Measurements from ENCODE around the gene RRH.
"Not testable (repeated sequence)": the region's sequence is repeated elsewhere in the genome, so short reads cannot be mapped to it uniquely, and the experiment has no call there.

The RRH gene, protein sequence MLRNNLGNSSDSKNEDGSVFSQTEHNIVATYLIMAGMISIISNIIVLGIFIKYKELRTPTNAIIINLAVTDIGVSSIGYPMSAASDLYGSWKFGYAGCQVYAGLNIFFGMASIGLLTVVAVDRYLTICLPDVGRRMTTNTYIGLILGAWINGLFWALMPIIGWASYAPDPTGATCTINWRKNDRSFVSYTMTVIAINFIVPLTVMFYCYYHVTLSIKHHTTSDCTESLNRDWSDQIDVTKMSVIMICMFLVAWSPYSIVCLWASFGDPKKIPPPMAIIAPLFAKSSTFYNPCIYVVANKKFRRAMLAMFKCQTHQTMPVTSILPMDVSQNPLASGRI

DNA sequence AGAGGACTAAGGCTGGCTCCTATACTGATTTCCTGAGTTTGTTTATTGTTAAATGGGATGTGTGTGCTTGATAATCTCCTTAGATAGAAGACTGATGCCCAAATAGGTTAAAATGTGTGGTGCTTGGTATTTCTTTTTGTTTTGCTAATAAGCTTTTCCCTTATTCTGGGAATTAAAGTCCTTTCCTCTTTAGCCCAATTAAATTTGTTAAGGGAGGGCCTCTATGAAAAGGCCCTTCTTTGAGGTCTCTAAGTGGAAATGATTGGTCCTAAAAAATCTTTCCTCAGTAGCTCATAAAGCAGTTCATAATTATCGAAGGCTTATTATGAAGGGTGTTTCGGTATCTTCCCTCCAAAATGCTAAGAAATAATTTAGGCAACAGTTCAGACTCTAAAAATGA is at the start of gene RRH:
TSS of gene RRH (plus strand) at position 301 of the 400 bp plus-strand sequence. CDS start at position 357, 56 bp downstream.
- no peaks in the 10 kb centered on the region for H3K4me1 ChIP-seq (ENCODE audit: control insufficient read depth, insufficient read depth, low read length)
- no peak within 1 kb of the TSS for H3K27ac ChIP-seq (ENCODE audit: low read length)
- no peaks in the 10 kb centered on the region for H3K9me3 ChIP-seq (ENCODE audit: control insufficient read depth in 2 of 2, low read length in 2 of 2)
- peaks cover 3 to 11% of the 10 kb centered on the region in 2 donors for H3K36me3 ChIP-seq (ENCODE audit: control insufficient read depth in 2 of 2, insufficient read depth in 2 of 2, low read length in 2 of 2)
- no peak within 1 kb of the TSS for H3K4me3 ChIP-seq (ENCODE audit: low read length in 2 of 2)
- no peak within 1 kb of the TSS for H3K9ac ChIP-seq (ENCODE audit: low read length in 2 of 2)
- H3K27me3 ChIP-seq (ENCODE audit: control insufficient read depth in 1 of 2, insufficient read depth in 2 of 2, low read length in 2 of 2) = no peaks in the 10 kb centered on the region

DNA sequence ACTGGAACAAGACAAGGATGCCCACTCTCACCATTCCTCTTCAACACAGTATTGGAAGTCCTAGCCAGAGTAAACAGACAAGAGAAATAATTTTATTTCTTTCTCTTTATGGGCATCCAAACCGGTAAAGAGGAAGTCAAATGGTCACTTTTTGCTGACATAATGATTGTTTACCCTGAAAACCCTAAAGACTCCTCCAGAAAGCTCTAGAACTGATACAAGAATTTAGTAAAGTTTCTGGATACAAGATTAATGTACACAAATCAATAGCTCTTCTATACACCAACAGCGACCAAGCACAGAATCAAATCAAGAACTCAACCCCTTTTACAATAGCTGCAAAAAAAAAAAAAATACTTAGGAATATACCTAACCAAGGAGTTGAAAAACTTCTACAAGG is 45.7 kb upstream of the RRH start:
- not testable (repeated sequence) for H3K4me3 ChIP-seq (ENCODE audit: low read length in 2 of 2); H3K9me3 ChIP-seq (ENCODE audit: control insufficient read depth in 2 of 2, low read length in 2 of 2); H3K27ac ChIP-seq (ENCODE audit: low read length); H3K27me3 ChIP-seq (ENCODE audit: control insufficient read depth in 1 of 2, insufficient read depth in 2 of 2, low read length in 2 of 2); H3K4me1 ChIP-seq (ENCODE audit: control insufficient read depth, insufficient read depth, low read length); H3K9ac ChIP-seq (ENCODE audit: low read length in 2 of 2); H3K36me3 ChIP-seq (ENCODE audit: control insufficient read depth in 2 of 2, insufficient read depth in 2 of 2, low read length in 2 of 2)

DNA sequence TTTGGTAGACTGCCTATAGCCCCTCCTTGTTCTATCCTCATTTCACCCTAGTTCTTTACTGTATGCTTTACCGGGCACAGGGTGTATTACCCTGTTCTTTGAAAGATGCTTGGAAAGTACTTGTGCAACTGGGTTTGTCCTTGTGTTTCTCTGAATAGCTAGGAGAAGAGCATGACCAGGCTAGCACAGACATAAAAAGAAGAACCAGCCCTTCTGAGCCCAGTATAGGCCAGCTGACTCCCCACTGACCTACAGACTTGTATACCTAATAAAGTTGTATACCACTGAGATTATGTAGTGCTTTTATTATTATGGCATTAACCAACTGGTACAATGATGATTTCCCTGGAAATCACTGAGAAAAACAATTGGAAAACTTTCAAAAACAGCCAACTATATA is 40.9 kb upstream of the RRH start:
- Histone ChIP-seq H3K4me3 (ENCODE audit: low read length in 2 of 2) (no peak overlapping the region), H3K4me1 (ENCODE audit: control insufficient read depth, insufficient read depth, low read length) (no peaks in the 10 kb centered on the region), H3K9ac (ENCODE audit: low read length in 2 of 2) (no peak overlapping the region), H3K9me3 (ENCODE audit: control insufficient read depth in 2 of 2, low read length in 2 of 2) (no peaks in the 10 kb centered on the region), H3K27me3 (ENCODE audit: control insufficient read depth in 1 of 2, insufficient read depth in 2 of 2, low read length in 2 of 2) (no peaks in the 10 kb centered on the region), H3K27ac (ENCODE audit: low read length) (no peak overlapping the region), H3K36me3 (ENCODE audit: control insufficient read depth in 2 of 2, insufficient read depth in 2 of 2, low read length in 2 of 2) (no peaks in the 10 kb centered on the region)

- Histone ChIP-seq H3K27ac (ENCODE audit: low read length) (no peak overlapping the region), H3K9me3 (ENCODE audit: control insufficient read depth in 2 of 2, low read length in 2 of 2) (no peaks in the 10 kb centered on the region), H3K4me3 (ENCODE audit: low read length in 2 of 2) (no peak overlapping the region), H3K9ac (ENCODE audit: low read length in 2 of 2) (no peak overlapping the region), H3K27me3 (ENCODE audit: control insufficient read depth in 1 of 2, insufficient read depth in 2 of 2, low read length in 2 of 2) (no peaks in the 10 kb centered on the region), H3K36me3 (ENCODE audit: control insufficient read depth in 2 of 2, insufficient read depth in 2 of 2, low read length in 2 of 2) (no peaks in the 10 kb centered on the region), H3K4me1 (ENCODE audit: control insufficient read depth, insufficient read depth, low read length) (no peaks in the 10 kb centered on the region)
These were observed 40.0 kb upstream of the RRH start for GRCh38 chr4:109787807-109788206.

GRCh38 chr4:109795059-109795458 is 32.7 kb upstream of the RRH start:
- Histone ChIP-seq H3K9ac (ENCODE audit: low read length in 2 of 2) (no peak overlapping the region), H3K9me3 (ENCODE audit: control insufficient read depth in 2 of 2, low read length in 2 of 2) (no peaks in the 10 kb centered on the region), H3K4me1 (ENCODE audit: control insufficient read depth, insufficient read depth, low read length) (no peaks in the 10 kb centered on the region), H3K4me3 (ENCODE audit: low read length in 2 of 2) (no peak overlapping the region), H3K27ac (ENCODE audit: low read length) (no peak overlapping the region), H3K36me3 (ENCODE audit: control insufficient read depth in 2 of 2, insufficient read depth in 2 of 2, low read length in 2 of 2) (no peaks in the 10 kb centered on the region), H3K27me3 (ENCODE audit: control insufficient read depth in 1 of 2, insufficient read depth in 2 of 2, low read length in 2 of 2) (no peaks in the 10 kb centered on the region)

DNA sequence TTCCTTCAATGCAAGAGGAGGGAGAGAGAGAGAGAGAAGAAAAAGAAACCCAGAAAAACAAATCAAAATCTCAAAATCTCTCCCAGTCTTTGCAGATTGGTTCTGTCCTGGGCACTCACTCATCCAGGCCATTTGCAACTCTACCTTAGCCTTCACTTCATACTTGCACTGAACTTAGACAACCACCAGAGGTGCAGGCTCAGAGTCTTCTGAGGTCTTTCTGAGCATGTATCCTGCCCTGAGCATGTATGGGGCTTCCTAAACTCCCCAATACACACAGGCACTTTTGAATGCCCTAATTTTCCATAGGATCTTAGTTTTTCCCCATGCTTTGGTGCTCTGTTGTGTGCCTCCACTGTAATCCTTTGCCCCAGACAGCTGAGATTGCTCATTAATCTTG is 28.9 kb upstream of the RRH start:
- H3K36me3 ChIP-seq (ENCODE audit: control insufficient read depth in 2 of 2, insufficient read depth in 2 of 2, low read length in 2 of 2) = no peaks in the 10 kb centered on the region
- H3K4me3 ChIP-seq (ENCODE audit: low read length in 2 of 2) = no peak overlapping the region
- H3K9me3 ChIP-seq (ENCODE audit: control insufficient read depth in 2 of 2, low read length in 2 of 2) = no peaks in the 10 kb centered on the region
- no peak overlapping the region for H3K27ac ChIP-seq (ENCODE audit: low read length)
- H3K27me3 ChIP-seq (ENCODE audit: control insufficient read depth in 1 of 2, insufficient read depth in 2 of 2, low read length in 2 of 2) = no peaks in the 10 kb centered on the region
- H3K9ac ChIP-seq (ENCODE audit: low read length in 2 of 2) = no peak overlapping the region
- H3K4me1 ChIP-seq (ENCODE audit: control insufficient read depth, insufficient read depth, low read length) = no peaks in the 10 kb centered on the region

DNA sequence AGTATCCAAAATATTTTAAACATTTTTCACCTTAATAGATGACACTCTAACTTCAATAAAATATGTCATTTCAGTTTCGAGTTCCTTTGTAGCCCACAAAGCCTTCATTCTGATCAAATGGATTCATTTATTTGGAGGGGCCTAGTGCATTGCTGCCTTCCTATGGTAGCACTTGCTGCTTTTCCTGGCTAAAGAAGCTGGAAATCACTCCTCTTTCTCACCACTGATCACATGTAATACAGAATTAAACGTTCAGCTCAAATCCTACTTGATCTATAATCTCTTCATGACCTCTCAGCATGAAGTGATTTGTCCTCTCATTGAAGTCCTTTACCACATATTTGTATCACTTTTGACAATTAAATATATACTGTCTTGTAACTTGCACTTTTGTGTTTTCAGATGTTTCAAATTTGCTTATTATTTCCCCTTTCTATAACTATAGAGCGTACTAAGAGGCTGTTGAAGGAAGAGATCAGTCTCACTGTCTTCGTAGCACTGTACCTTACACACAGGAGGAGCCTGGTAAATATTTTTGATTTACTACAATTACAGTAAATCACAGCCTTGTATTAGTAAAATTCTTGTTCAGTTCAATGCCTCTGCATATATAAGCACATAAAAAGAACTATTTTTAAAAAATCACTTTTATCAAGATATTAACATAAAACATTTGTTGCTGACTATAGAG is 26.5 kb upstream of the RRH start:
- Histone ChIP-seq H3K9me3 (ENCODE audit: control insufficient read depth in 2 of 2, low read length in 2 of 2) (no peaks in the 10 kb centered on the region), H3K4me3 (ENCODE audit: low read length in 2 of 2) (no peak overlapping the region), H3K4me1 (ENCODE audit: control insufficient read depth, insufficient read depth, low read length) (peaks cover 2% of the 10 kb centered on the region), H3K27me3 (ENCODE audit: control insufficient read depth in 1 of 2, insufficient read depth in 2 of 2, low read length in 2 of 2) (no peaks in the 10 kb centered on the region), H3K9ac (ENCODE audit: low read length in 2 of 2) (no peak overlapping the region), H3K36me3 (ENCODE audit: control insufficient read depth in 2 of 2, insufficient read depth in 2 of 2, low read length in 2 of 2) (no peaks in the 10 kb centered on the region), H3K27ac (ENCODE audit: low read length) (no peak overlapping the region)

- H3K9ac ChIP-seq (ENCODE audit: low read length in 2 of 2) = no peak within 1 kb of the TSS
- H3K4me1 ChIP-seq (ENCODE audit: control insufficient read depth, insufficient read depth, low read length) = peaks cover 2% of the 10 kb centered on the region
- no peaks in the 10 kb centered on the region for H3K9me3 ChIP-seq (ENCODE audit: control insufficient read depth in 2 of 2, low read length in 2 of 2)
- no peaks in the 10 kb centered on the region for H3K27me3 ChIP-seq (ENCODE audit: control insufficient read depth in 1 of 2, insufficient read depth in 2 of 2, low read length in 2 of 2)
- no peaks in the 10 kb centered on the region for H3K36me3 ChIP-seq (ENCODE audit: control insufficient read depth in 2 of 2, insufficient read depth in 2 of 2, low read length in 2 of 2)
- no peak within 1 kb of the TSS for H3K27ac ChIP-seq (ENCODE audit: low read length)
- H3K4me3 ChIP-seq (ENCODE audit: low read length in 2 of 2) = no peak within 1 kb of the TSS
These were observed 25.9 kb upstream of the RRH start, which contains the start of gene CFI for GRCh38 chr4:109801895-109802319. CFI (minus strand) TSS chr4:109801999; CDS start chr4:109801971, 28 bp downstream.

DNA sequence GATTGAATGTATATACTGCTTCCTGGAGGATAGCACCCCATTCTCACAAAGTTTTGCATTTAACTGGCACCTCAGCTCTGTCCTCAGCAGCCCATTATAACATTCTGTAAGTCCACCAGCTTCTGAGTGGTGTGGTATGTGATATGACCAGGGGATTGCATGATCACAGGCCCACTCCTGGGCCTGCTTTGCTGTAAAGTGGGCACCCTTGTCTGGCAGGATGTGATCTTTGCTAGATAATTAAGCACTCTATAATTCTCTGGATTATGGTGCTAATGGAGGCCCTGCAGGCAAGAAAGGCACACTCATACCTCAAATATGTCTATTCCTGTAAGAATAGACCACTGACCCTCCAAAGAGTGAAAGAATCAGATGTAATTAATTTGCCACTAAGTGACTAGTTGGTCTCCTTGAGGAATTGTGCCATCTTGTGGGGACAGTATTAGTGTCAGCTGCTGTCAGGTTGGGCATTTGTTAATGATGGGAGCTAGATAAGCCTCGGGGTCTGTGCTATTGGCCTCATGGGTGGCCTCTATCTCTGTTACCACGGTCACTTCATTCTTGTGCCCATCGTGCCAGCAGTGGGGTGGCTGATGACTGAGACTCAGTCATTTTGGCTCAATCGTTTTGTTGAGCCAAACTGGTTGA is 23.7 kb upstream of the RRH start:
- H3K9ac ChIP-seq (ENCODE audit: low read length in 2 of 2) = no peak overlapping the region
- no peak overlapping the region for H3K4me3 ChIP-seq (ENCODE audit: low read length in 2 of 2)
- H3K27ac ChIP-seq (ENCODE audit: low read length) = no peak overlapping the region
- no peaks in the 10 kb centered on the region for H3K36me3 ChIP-seq (ENCODE audit: control insufficient read depth in 2 of 2, insufficient read depth in 2 of 2, low read length in 2 of 2)
- peaks cover 2% of the 10 kb centered on the region for H3K4me1 ChIP-seq (ENCODE audit: control insufficient read depth, insufficient read depth, low read length)
- H3K9me3 ChIP-seq (ENCODE audit: control insufficient read depth in 2 of 2, low read length in 2 of 2) = no peaks in the 10 kb centered on the region
- no peaks in the 10 kb centered on the region for H3K27me3 ChIP-seq (ENCODE audit: control insufficient read depth in 1 of 2, insufficient read depth in 2 of 2, low read length in 2 of 2)

DNA sequence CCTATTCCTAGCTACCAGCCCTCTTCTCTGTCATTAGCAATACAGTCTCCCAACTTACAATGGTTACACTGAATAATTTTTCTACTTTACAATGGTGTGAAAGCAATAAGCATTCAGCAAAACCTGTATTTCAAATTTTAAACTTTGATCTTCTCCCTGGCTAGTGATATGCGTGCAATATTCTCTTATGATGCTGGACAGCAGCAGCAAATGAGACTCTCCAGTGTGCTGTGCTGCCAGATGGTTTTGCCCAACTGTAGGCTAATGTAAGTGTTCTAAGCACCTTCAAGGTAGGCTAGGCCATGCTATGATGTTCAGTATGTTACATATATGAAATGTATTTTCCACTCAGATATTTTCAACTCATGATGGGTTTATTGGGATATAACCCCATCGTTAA is 18.1 kb upstream of the RRH start:
- H3K9ac ChIP-seq (ENCODE audit: low read length in 2 of 2) = no peak overlapping the region
- H3K9me3 ChIP-seq (ENCODE audit: control insufficient read depth in 2 of 2, low read length in 2 of 2) = no peaks in the 10 kb centered on the region
- H3K27me3 ChIP-seq (ENCODE audit: control insufficient read depth in 1 of 2, insufficient read depth in 2 of 2, low read length in 2 of 2) = no peaks in the 10 kb centered on the region
- no peaks in the 10 kb centered on the region for H3K36me3 ChIP-seq (ENCODE audit: control insufficient read depth in 2 of 2, insufficient read depth in 2 of 2, low read length in 2 of 2)
- peaks cover 2% of the 10 kb centered on the region for H3K4me1 ChIP-seq (ENCODE audit: control insufficient read depth, insufficient read depth, low read length)
- no peak overlapping the region for H3K27ac ChIP-seq (ENCODE audit: low read length)
- no peak overlapping the region for H3K4me3 ChIP-seq (ENCODE audit: low read length in 2 of 2)
